Heart left ventricle (tissue), 16 donors: ENCODE results near the gene ZCCHC9. TPM values are rescaled to one million over a fixed set of nuclear protein-coding genes. Genes with fewer than 3 reads are reported as not detected.

Experiments
- ATAC-seq, 4 donors: fragments of 200-7000 bp; cut with Tn5 transposase; one replicate each; pipeline ENCODE4 v1.9.1; 2020 to 2022; ENCODE audit warnings: moderate library complexity in 4 of 4, mild to moderate bottlenecking in 3 of 4, moderate number of reproducible peaks in 1 of 4
- DNase-seq, 5 donors: peaks; one replicate each; pipeline ENCODE4 v3.0.0-alpha.2; 2020
- H3K27ac ChIP-seq, 12 donors: fragments of 200-600 bp; sonication (generic) in 4 of 12; one replicate each; pipeline versions ENCODE4 v1.5.0 to v1.8.0; 2016 to 2022; ENCODE audit warnings: mild to moderate bottlenecking in 2 of 12
- H3K27me3 ChIP-seq, 9 donors: fragments of 200-600 bp; sonication (generic) in 2 of 9; one replicate each; pipeline versions ENCODE4 v1.5.1 to v1.8.0; 2016 to 2022; ENCODE audit warnings: mild to moderate bottlenecking in 3 of 9
- H3K36me3 ChIP-seq, 9 donors: fragments of 200-600 bp; sonication (generic) in 2 of 9; one replicate each; pipeline versions ENCODE4 v1.5.0 to v1.8.0; 2018 to 2022; ENCODE audit warnings: mild to moderate bottlenecking in 2 of 9
- H3K4me1 ChIP-seq, 12 donors: fragments of 200-600 bp; sonication (generic) in 4 of 12; one replicate each; pipeline versions ENCODE4 v1.5.0 to v1.8.0; 2016 to 2022; ENCODE audit warnings: mild to moderate bottlenecking in 3 of 12
- H3K4me3 ChIP-seq, 12 donors: fragments of 200-600 bp; sonication (generic) in 4 of 12; one replicate each; pipeline versions ENCODE4 v1.5.0 to v1.8.0; 2017 to 2022; ENCODE audit warnings: mild to moderate bottlenecking in 9 of 12, moderate library complexity in 4 of 12
- H3K9me3 ChIP-seq, 12 donors: fragments of 200-600 bp; sonication (generic) in 4 of 12; one replicate each; pipeline versions ENCODE4 v1.5.0 to v1.8.0; 2016 to 2022; ENCODE audit warnings: mild to moderate bottlenecking in 1 of 12
- POLR2A ChIP-seq, 2 donors: fragments of 450-650 bp; IDR thresholded peaks; one replicate each; pipeline ENCODE4 v1.6.1; 2017; ENCODE audit warnings: antibody characterized with exemption in 2 of 2, mild to moderate bottlenecking in 2 of 2, moderate library complexity in 2 of 2
- WGBS, 4 donors: extraction: QIAGEN DNeasy Blood & Tissue Kit in 2 of 4; methylation state at CpG; one replicate each; pipeline versions ENCODE4 v1.1.5 to v1.1.7; 2013 to 2018; 5-methylcytosine and 5-hydroxymethylcytosine counted together
- intact Hi-C, 10 donors: fragments of 100-400 bp; cut with DNase I; formaldehyde crosslinking; loops; one replicate each; pipeline versions ENCODE4 v1.11.1 to v1.14.2; 2022
- polyA plus RNA-seq, 2 donors: library from polyadenylated mRNA; stranded (reverse); fragments of 200-250 nt; gene quantifications; one replicate each; pipeline ENCODE4 v1.2.3, GENCODE V29; 2013
- total RNA-seq, 9 donors: library from RNA; depleted of rRNA in 2 of 9; stranded (reverse); fragments of >200 nt in 2 of 9; fragmentation: NEBNext Ultra II Directional in 3 of 9; extraction: Animal tissue kit (Norgen Biotek cat#: 25700) in 3 of 9; gene quantifications; one replicate each; pipeline versions ENCODE4 v1.1.0 to v1.2.4, GENCODE V29; 2016 to 2023
- TF ChIP-seq, protein P1 (sequence below), 12 donors: fragments of 200-600 bp; sonication (generic) in 4 of 12; IDR thresholded peaks; one replicate each; pipeline versions ENCODE4 v1.5.0 to v1.8.0; 2018 to 2022; ENCODE audit warnings: antibody characterized with exemption in 12 of 12, mild to moderate bottlenecking in 5 of 12
- donor health status: ischemic (EF 13 %, LVEDD 7.1; RV severe dilation, severe dysfunction).
- donor health status: healthy with polysubstance abuse.
- donor health status: DM: no; HTN: yes; CAD: no.
- donor health status: DM: no; HTN: no; CAD: no.
- donor health status: ischemic (EF 25% LVEDD 6.9; RV normal size, moderate dysfunction).
- donor health status: ischemic (EF 25% LVEDD 5.7; RV mildly dilated, moderate dysfunction).
- donor health status: healthy.
- donor health status: DM: yes; HTN: yes; CAD: no.
- donor health status: ischemic (EF 35%, LVEDD 5.7; RV mildly dilated, moderate dysfunction).
- donor health status: nonischemic (EF 11% LVEDD 7.7; RV severe dilation, severe dysfunction).
- donor health status: DM: yes; HTN: yes; CAD: no.
- donor health status: PGD.
- donor health status: ischemic (EF 29% LVEDD 5.4; RV normal size, mild dysfunction).
- donor health status: nonischemic (EF 23%, LVEDD 6.1; RV moderate dilation, normal function).

The ZCCHC9 gene
- total and polyA plus RNA-seq, 11 donors = 6.5 to 16.2 (median 11.2) TPM

GRCh38 chr5:81360640-81361039 lies 59.3 kb downstream of the ZCCHC9 start:
- intact Hi-C loops = no loop called here
- no peak for DNase-seq
- TF ChIP-seq, protein P1, sequence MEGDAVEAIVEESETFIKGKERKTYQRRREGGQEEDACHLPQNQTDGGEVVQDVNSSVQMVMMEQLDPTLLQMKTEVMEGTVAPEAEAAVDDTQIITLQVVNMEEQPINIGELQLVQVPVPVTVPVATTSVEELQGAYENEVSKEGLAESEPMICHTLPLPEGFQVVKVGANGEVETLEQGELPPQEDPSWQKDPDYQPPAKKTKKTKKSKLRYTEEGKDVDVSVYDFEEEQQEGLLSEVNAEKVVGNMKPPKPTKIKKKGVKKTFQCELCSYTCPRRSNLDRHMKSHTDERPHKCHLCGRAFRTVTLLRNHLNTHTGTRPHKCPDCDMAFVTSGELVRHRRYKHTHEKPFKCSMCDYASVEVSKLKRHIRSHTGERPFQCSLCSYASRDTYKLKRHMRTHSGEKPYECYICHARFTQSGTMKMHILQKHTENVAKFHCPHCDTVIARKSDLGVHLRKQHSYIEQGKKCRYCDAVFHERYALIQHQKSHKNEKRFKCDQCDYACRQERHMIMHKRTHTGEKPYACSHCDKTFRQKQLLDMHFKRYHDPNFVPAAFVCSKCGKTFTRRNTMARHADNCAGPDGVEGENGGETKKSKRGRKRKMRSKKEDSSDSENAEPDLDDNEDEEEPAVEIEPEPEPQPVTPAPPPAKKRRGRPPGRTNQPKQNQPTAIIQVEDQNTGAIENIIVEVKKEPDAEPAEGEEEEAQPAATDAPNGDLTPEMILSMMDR (IDR thresholded peaks at IDR 0.05) = no peak
- TF ChIP-seq POLR2A (IDR thresholded peaks at IDR 0.05) = no peak
- H3K4me1 ChIP-seq = no peaks in the 10 kb centered on the region
- H3K4me3 ChIP-seq = no peak overlapping the region
- no peaks in the 10 kb centered on the region for H3K9me3 ChIP-seq
- no peaks in the 10 kb centered on the region for H3K27me3 ChIP-seq
- H3K36me3 ChIP-seq = no peaks in the 10 kb centered on the region
- ATAC-seq = no peak
- H3K27ac ChIP-seq = no peak overlapping the region
- 83 to 90% (median 86%) methylated on average over 4 of the region's 4 CpGs for WGBS, 4 donors

GRCh38 chr5:81361600-81361999 lies 60.2 kb downstream of the ZCCHC9 start:
- Histone ChIP-seq H3K27ac (no peak overlapping the region), H3K4me3 (no peak overlapping the region), H3K36me3 (no peaks in the 10 kb centered on the region), H3K27me3 (no peaks in the 10 kb centered on the region), H3K4me1 (no peaks in the 10 kb centered on the region), H3K9me3 (no peaks in the 10 kb centered on the region)
- ATAC-seq = no peak
- 95 to 100% (median 98%) methylated on average over 2 of the region's 2 CpGs for WGBS, 4 donors
- TF ChIP-seq, protein P1 (IDR thresholded peaks at IDR 0.05) = no peak
- TF ChIP-seq POLR2A (IDR thresholded peaks at IDR 0.05) = no peak
- no peak for DNase-seq
- intact Hi-C loops = no loop called here

Other genes starting within 250 kb of the ZCCHC9 start
- 1,000 to 10,000 TPM in 8 of 9 donors, 100 to 1,000 TPM in 1; 890 to 3,872 (median 1,758) TPM for gene CKMT2, start 68.3 kb upstream of the ZCCHC9 start, total RNA-seq
- gene CKMT2, start 68.3 kb upstream of the ZCCHC9 start, polyA plus RNA-seq = 1,000 to 10,000 TPM; 1,102 to 2,805 TPM
- not detected for gene ACOT12, start 92.5 kb downstream of the ZCCHC9 start, total RNA-seq
- gene ACOT12, start 92.5 kb downstream of the ZCCHC9 start, polyA plus RNA-seq = not detected